Measurements from ENCODE around the gene BRF1.

DNA sequence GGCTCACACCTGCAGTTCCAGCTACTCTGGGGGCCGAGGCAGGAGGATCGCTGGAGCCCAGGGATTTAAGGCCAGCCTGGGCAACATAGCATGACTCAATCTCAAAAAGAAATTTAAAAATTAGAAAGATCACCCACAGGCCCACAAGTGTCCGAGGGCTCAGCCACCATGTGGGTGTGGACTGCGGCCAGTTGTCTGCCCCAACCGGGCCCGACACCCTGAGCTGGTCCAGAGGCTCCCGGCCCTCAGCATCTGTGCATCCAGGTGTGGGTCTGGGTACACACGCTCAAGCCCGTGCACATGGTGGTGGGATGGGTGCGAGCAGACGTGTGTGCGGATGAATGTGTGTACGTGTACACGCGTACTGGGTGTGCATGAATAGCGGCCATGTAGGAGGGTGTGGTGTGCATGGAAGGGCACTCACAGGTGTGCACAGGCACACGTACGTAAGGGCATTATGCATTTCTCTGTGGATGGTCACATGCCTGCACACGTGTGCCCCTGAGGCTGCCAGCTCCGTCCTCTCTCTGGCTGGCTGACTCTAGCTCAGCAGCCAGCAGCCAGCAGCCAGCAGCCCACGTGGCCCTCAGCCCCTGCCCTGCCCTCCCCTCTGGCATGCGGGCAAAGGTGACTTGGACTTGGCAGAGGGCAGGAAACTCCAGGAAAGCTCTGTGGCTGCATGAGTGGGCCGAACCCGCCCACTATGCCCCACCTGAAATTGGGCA, 96.4 kb downstream of the BRF1 start:
- no peak for TF ChIP-seq POLR2A (IDR thresholded peaks at IDR 0.05)
- TF ChIP-seq, protein P1, sequence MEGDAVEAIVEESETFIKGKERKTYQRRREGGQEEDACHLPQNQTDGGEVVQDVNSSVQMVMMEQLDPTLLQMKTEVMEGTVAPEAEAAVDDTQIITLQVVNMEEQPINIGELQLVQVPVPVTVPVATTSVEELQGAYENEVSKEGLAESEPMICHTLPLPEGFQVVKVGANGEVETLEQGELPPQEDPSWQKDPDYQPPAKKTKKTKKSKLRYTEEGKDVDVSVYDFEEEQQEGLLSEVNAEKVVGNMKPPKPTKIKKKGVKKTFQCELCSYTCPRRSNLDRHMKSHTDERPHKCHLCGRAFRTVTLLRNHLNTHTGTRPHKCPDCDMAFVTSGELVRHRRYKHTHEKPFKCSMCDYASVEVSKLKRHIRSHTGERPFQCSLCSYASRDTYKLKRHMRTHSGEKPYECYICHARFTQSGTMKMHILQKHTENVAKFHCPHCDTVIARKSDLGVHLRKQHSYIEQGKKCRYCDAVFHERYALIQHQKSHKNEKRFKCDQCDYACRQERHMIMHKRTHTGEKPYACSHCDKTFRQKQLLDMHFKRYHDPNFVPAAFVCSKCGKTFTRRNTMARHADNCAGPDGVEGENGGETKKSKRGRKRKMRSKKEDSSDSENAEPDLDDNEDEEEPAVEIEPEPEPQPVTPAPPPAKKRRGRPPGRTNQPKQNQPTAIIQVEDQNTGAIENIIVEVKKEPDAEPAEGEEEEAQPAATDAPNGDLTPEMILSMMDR (IDR thresholded peaks at IDR 0.05) = no peak
- no peak for TF ChIP-seq EP300 (IDR thresholded peaks at IDR 0.05)

Measured in ovary (tissue), 3 donors.